ENCODE data around the gene TSPAN17. TPM values are rescaled to one million over a fixed set of nuclear protein-coding genes. Genes with fewer than 3 reads are reported as not detected.

TSPAN17 gene
- total and polyA plus RNA-seq, 9 of the 15 experiments (the other 6 are each of a cell fraction or from before 2014, with no cell fraction given), result 0.73 to 58.3 (median 34.5) TPM

GRCh38 chr5:176619203-176619568 lies 28.1 kb upstream of the TSPAN17 start (continued):
- TF ChIP-seq REST (IDR thresholded peaks at IDR 0.05; ENCODE audit: borderline replicate concordance) (peak; percentile 75), REST (CRISPR knock-in tag; IDR thresholded peaks at IDR 0.05; ENCODE audit: low read depth) (no peak), MTF1 (CRISPR knock-in tag; IDR thresholded peaks at IDR 0.05; ENCODE audit: borderline replicate concordance) (no peak), CBX2 (IDR thresholded peaks at IDR 0.05; ENCODE audit: insufficient read depth, low read length, poor library complexity, severe bottlenecking) (no peak), HSF4 (CRISPR knock-in tag; IDR thresholded peaks at IDR 0.05; ENCODE audit: borderline replicate concordance) (no peak), RAD51 (IDR thresholded peaks at IDR 0.05; ENCODE audit: borderline replicate concordance, low read depth) (no peak), ZEB2 (IDR thresholded peaks at IDR 0.05) (no peak), ZNF764 (CRISPR knock-in tag; IDR thresholded peaks at IDR 0.05; ENCODE audit: low read depth) (no peak), L3MBTL2 (IDR thresholded peaks at IDR 0.05) (peak; percentile 84), MEIS2 (IDR thresholded peaks at IDR 0.05; ENCODE audit: partially characterized antibody) (no peak), SMC3 (conservative IDR thresholded peaks at IDR 0.05; ENCODE audit: insufficient read depth, low read depth, low read length) (peak; percentile 77), DEAF1 (CRISPR knock-in tag; IDR thresholded peaks at IDR 0.05) (peak; percentile 72; the same call in 1 of the 2 replicates), TFAP4 (CRISPR knock-in tag; IDR thresholded peaks at IDR 0.05; ENCODE audit: borderline replicate concordance) (peak; percentile 34; the same call in 1 of the 2 replicates), SNRNP70 (optimal IDR thresholded peaks at IDR 0.05; ENCODE audit: low read depth, low read length) (no peak), SREBF2 (CRISPR knock-in tag; IDR thresholded peaks at IDR 0.05) (no peak), CHCHD3 (CRISPR knock-in tag; IDR thresholded peaks at IDR 0.05) (no peak), CTBP1 (IDR thresholded peaks at IDR 0.05; ENCODE audit: borderline replicate concordance) (0 out of 2 replicates have a peak, but pooled peaks have one; percentile 34), ZNF24 (IDR thresholded peaks at IDR 0.05) (no peak), PHB (CRISPR knock-in tag; IDR thresholded peaks at IDR 0.05) (no peak), SRF (CRISPR knock-in tag; IDR thresholded peaks at IDR 0.05) (peak in 1 of 2 experiments; percentile 80; a peak in 2 of 4 replicates), NEUROD1 (IDR thresholded peaks at IDR 0.05; ENCODE audit: borderline replicate concordance, low read depth, low read length, partially characterized antibody) (no peak)
